Measurements from ENCODE around the gene BCCIP. TPM values are rescaled to one million over a fixed set of nuclear protein-coding genes. Genes with fewer than 3 reads are reported as not detected.

BCCIP gene
- total RNA-seq, 1 experiment from 2014 or later: 30.1 TPM

DNA sequence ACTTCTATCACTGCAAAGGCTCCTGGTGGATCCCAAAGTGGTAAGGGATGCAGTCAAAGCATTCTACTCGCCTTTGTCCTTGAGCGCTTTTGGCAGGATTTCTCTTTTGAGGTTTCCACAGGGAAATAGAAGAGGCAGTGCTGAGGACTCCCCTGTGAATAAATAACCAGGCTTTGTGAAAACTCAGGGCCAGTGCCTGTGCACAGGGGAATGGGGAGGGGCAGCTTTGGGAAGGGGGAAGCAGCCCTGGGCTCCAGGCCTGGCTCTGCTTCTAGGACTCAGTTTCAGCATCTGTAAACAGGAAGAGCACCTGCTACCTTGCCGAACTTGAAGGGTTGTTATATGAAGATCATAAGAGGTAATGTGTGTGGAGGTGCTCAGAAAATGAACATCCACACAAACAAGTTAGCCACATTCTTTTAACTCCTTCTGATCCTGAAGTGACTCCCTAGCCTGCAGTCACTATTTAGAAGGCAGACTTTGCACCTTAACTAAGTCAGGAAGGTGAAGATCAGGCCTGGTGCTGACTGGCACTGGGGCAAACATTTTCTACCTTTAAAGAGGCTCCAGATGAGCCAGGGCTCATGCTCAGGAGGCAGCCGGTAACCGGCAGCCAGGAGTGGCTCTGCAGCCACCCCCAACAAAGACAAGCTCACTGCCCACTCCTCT is 25.2 kb upstream of the BCCIP start:
- DNase-seq (ENCODE audit: low spot score): no peak

DNA sequence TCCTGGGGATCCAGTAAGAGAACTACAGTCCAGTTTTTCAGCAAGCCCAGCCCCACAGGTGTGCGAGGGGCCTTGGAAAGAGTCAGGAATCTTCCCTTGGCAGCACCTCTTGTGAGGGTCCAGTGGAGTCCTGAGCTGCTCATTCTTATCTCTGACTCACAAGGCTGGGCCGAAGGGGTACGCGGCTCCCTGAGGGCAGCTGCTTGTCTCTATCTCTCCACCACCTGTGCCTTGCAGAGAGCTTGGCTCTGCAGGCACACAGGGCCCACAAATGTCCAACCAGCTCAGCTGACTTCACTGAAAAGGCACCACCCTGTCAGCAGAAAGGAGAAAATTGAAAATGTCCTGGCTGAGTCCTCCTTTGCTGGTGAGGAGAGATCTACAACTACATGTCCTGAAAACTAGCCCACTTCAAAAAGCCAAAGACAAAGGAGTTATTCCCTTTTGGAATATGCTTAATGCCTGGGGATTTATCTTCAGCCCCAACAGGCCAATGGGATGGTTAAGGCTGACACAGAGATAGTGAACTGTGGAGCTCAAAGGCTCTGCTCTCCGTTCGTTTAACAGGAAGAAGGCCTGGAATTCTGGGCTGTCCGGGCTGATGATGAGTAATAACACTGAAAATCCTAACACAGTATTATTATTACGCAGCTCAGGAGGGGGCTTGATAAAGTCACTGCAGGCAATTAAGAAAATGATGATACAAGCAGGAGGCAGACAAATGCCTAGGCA is 23.7 kb upstream of the BCCIP start:
- DNase-seq (ENCODE audit: low spot score): no peak

DNA sequence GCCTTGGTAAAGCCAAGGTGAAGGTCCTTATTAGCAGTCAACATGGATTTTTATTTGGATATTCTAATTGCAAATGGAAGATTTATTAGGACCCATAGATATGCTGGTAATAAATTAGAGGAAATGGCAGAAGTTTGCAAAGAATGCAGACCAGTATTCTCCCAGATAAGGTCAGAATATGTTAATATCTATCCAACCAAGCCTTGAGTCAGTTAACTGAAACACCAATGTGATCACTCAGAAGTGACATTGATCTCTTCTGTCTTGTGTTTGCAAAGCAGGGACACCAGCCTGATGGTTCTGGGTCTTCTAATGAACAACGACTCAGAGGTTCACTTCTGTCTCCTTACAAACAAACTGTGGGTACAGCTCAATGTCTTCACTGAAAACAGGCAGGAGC is 21.8 kb upstream of the BCCIP start:
- DNase-seq (ENCODE audit: low spot score): no peak

DNA sequence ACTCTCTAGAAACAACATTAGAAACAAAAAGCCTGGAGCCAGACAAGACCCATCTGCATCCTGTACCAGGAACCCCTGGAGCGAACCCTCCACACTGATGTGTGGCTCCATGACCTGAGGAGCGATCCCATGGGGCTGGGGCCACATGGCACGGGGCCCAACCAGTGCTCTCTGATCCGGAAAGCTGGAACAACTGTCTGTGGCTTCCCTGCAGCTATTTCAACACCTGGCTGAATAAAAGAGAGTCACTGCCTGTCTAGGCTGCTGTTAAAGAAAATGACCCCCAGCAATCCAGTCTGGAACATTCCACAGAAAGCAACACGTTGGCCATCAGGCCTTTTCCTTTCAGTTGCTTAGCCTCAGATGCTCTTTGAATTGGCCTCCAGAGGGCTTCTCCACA is 21.2 kb upstream of the BCCIP start:
- no peak for DNase-seq (ENCODE audit: low spot score)

DNA sequence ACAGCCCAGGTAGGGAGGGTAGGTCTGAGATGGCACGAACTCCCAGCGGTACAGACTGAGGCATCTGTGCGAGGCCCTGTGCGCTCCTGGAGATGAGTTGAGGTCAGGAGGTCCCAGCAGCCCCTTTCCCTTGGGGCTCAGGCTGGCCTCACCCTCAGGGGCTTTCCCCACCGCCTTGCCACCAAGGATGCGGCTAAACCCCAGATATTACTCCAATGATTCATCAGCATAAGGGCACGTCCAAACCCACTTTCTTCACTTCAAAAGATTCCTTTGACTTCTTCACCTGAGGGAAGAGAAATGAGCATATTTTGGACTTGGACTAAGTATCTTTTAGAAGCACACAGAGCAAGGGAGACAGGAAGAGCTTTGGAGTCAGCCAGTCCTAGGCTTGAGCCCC is 20.6 kb upstream of the BCCIP start:
- no peak for DNase-seq (ENCODE audit: low spot score)

DNA sequence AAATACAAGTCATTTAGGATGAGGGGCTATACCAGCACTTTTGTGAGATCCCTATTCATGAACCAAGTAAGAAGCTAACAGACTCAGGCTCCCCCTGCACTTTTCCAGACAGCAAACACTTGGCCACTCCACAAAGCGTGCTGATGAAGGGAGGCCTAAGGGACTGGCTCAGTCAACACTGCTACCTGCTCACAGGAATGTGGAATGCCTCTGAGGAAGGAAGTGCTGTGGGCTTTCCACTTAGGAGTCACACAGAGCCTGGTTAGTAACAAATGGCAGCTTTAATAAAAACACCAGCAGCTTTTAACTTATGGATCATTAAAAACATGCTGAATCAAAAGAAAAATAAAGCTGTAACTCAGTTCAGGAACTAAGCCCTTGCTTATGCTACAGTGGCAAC is 15.3 kb upstream of the BCCIP start:
- no peak for DNase-seq (ENCODE audit: low spot score)

DNA sequence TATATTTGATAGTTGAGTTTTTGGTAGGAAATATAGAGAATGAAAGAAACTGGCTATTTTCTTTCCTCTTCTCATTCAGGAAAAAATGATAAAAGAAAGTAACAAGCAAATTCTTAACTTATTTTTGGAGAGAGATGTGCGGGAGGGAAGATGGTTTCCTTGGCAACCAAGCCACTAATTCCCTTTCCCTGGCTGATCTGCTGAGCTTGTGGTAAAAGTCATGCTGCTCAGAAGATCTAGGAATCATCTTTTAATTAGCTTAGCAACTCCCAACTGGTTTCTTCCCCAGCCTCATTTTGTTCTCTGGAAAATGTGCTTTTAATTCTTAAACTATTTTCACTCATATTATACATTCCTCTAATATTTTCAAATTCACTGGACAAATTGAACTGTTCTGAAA is 12.1 kb upstream of the BCCIP start:
- DNase-seq (ENCODE audit: low spot score): no peak

DNA sequence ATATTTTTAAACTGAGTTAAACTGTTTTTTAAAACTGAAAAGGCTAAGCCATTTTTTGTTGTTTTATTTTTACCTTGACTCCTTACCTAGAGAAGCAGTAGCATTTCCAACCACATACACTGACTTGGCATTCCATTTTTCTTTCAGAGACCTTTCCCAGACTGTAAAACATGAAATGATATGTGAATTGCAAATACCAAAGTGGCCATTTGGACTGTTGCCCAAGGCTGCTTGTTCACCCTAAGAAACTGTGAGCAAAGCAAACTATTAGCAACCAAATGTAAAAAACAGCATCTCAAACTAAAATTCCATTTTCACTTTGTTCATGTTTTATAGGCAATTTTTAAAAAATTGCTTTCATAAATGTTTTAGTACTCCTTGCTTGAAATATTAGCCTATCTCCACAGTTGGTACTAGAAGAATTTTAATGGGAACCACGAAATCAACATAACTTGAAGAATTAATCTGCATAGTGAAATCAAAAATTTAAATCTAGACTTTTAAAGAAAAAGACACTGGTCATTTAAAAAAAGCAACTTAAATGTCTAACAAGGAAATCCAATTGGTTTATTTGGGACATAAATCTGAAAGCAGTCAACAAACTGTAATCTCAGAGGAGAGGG is 11.1 kb upstream of the BCCIP start:
- DNase-seq (ENCODE audit: low spot score): no peak

DNA sequence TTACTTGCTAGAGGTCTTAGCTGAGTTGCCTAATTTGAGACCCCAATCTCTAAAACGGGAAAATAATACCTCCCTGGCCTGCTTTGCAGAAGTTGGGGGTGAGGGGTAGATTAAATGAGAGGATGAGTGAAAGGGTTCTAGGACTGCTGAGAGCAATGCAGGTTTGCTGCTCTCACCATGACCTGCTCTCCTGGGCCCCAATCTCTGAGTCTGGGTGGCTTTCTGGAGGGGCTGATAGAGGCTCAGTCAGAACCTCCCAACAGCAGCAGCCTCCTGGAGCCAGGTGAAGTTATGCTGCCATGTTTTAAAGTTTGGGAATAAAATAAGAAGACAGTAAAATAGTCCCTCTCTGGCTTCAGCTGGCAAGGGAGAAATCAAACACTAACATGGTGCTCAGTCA is 7.6 kb upstream of the BCCIP start:
- no peak for DNase-seq (ENCODE audit: low spot score)

DNA sequence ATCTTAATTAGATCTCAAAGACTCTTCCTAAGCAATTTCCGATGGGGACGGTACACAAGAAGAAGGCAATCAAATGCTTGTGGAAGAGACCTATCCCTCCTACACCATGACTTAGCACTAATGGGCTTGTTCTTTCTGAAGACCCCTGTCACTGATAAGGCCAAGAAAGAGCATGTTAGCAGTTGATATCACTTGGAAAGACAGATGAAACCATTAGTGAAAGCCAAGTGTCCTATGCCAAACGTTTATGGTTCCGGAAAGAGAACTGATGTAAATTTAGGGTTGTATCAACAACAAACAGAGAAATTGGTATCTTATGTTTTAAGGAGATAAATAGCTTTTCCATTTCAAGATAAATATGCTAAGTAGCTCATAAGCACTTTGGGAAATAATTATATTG is 6.8 kb upstream of the BCCIP start:
- DNase-seq (ENCODE audit: low spot score): no peak

DNA sequence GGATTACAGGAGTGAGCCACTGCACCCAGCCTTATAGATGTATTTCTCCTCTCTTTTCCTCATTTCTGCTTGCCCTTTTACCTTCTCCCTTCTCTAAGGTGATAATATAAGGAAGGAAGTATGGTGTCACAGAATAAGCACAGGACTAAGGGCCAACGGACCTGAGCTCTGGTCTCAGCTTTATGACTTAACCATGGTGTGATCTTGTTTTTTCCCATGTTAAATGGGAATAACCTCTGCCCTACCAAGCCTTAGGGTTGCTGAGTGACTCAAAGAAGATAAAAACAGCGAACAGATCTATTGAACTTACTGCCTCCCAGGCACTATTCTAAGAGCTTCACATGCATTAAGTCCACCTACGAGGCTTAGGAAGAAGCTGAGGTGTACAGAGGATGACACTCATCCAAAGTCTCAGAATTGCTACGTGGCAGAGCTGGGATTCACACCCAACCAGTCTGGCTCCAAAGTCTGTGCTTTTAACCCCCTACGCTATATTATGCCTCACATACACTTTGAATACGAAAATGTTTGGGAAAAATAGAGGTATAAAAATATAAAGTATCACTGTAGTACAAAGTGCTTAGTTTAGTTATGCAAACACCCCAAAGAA is 5.9 kb upstream of the BCCIP start:
- no peak for DNase-seq (ENCODE audit: low spot score)

DNA sequence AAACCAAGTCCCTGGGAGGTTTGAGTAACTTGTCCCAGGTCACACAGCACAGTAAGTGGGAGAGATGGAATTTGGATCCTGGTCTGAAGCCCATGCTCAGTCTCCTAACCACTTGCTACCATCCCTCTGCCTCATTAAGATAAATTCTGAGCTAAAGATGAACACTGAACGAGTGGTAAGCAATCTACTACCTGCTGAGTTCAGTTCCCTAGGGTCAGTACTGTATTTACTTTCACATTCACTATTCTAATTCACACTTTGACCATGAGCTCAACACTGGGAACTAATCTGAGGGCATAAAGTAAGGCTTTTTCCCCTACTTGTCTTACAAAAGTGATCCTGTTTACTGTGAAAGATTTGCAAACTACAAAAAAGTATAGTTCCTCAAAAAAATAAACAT is 2.6 kb upstream of the BCCIP start:
- no peak for DNase-seq (ENCODE audit: low spot score)

DNA sequence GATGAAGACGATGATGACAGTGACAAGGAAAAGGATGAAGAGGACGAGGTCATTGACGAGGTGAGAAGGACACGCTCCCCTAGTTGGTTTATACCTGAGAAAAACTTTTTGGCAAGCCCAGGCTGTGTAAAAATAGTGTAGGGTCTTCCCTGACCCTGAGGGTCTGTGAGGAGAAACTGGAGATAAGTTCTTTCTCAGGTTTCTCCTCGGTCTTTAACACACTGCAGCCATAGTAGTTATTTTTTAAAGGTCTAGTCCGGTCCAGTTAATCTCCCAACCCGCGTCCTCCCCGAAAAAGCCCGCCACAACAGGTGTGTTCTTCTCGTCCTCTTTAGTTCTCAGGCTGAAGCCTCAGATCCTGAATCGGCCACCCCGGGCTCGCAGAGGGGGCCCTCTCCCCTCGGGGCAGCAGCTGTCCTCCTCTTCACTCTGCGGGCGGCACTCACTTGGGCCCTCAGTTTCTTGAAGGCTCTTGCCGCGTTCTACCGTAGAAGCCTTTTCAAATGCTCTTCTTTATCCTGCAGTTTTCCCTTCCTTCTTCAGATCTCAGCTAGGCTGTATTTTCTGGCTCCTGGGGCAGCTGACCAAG is 411 bp downstream of the BCCIP start:
- DNase-seq (ENCODE audit: low spot score): no peak

DNA sequence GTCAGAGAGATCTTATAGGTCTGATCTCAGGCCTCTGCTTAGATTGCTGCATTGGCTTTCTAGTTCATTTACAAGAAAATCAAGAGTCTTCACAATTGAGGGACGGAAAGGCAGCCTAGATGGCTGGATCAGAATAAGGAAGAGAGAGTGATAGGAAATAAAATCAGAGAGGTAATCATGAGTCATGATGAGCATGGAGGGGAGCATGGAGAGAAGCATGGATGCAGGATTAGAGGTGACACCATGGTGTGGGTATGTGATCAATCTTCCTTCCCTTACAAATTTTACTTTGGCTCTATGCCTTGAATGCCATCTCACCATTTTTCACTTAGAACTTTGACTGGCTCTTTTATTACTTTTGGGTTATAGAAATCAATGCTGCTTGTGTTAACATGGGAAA is 1.4 kb downstream of the BCCIP start:
- DNase-seq (ENCODE audit: low spot score): peak; percentile 31

DNA sequence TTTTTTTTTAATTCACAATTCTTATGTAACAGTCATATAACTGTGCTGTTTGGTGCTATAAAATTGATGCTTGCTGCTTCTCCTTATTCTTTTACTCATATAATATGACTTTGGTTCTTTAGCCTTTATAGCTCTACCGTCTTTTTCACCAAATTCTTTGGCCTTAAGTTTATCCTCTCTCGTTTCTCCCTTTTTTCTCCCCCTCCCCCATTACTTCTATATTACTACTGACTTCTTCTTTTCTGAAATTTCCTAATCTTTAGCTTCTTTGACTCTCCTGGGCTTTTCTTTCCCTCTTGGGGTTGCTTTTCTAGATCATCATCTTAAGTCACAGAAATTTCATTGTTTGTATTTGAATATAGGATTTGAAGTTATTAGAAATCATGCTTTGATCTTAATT is 3.8 kb downstream of the BCCIP start:
- no peak for DNase-seq (ENCODE audit: low spot score)

DNA sequence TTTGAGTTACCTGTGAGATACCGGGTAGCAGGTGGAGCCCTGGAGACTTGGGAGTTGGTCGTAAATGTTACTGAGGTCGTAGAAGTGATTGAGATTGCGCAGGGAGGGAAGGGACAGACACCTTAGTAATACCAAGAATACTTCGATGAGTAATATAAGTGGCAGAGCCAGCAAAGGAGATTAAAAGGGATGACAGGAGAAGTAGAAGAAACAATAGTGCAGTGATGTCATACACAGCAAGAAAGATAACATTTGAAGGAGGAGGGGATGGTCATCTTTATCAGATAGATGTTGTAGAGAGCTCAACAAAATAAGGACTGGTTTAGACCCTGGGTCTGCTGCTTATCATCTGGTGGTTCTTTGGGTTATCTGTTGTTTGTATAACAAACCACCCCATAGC is 5.0 kb downstream of the BCCIP start:
- no peak for DNase-seq (ENCODE audit: low spot score)

DNA sequence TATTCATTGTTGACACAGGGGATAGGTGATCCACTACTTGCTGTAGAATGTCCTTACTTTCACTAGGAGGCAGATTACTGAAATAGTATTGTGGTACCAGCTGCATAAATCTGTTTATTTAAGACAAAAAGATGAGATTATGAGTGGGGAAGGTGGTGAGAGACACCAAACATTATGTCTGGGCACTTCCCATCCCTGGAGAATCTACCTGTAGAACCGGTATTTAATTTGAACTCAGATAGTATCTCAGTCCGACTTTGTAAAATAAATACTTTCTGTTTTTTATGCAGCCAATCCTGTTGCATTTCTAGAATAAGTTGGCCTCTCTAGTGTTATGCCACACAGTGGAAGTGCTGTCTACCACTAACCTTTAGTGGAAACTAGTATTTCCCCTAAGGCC is 13.4 kb downstream of the BCCIP start:
- no peak for DNase-seq (ENCODE audit: low spot score)

DNA sequence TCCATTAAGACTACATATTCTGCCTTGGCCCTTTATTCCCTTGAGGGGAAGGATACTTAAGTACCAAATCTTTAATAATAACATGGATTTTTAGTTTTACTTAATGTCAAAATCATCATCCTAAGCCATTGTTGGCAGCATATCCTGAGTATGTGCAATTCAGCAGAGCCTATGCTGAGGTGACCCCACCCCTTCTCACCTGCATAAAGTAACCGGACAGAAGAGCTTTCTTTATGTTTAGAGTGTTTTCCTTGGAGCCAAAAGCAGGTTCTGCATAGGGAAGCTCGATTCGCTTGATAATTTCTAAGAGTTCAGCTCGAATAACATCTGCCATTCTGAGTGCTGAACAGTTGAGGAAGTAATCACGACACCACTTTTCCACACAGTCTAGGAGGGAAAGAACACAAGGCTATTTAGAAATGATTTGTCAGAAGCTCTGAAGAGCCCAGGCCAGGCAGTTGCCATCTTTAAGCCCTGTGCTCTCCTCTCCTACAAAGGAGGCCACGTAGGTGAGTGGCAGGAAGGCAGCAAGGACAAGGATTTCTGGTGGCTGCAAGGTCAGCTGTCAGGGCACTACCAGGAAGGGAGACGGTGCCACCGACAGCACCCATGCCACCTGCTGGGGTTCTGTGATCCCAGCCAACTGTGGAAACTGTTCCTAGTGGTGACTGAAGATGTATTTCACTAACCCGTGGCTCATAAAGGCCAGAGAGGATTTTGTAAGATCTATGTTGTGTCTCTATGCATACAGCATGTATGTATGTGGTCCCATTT is 15.6 kb downstream of the BCCIP start:
- DNase-seq (ENCODE audit: low spot score): no peak

DNA sequence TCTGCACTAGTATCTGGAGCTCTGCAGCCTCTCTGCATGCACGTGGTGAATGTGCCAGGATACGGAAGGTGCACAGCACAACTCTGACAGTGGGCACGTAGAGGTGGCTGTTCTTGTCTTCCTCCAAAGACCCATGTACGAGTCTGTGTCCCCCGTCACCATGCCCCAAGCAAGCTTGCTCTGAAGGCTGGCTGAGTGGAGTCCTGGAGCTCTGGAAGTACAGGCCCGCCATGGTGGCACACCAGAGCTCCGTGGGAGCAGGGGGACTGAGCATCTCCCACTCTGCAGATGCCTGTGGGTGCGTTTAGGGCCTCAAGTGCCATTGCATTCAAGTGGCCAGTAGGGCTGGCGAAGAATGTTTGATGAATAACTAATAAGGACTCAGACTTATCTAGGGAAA is 17.1 kb downstream of the BCCIP start:
- DNase-seq (ENCODE audit: low spot score): no peak

DNA sequence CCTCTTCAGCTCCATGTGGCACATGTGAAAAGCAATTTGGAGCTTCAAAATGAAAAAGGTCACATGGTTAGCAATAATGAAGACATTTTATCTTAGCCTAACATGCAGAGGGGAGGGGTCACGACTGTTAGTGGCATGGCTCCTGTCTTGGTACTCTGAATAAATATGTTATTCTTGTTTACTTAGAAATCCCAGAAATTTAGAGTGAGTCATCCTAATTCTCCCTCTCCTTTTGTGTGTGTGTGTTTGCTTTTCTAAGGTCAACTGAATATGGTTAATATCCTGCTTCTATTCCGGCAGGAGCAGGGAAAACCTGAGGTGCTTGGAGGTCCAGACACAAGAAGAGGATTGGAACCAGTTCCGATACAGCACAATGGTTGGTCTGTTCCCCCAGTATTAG is 17.6 kb downstream of the BCCIP start:
- no peak for DNase-seq (ENCODE audit: low spot score)

DNA sequence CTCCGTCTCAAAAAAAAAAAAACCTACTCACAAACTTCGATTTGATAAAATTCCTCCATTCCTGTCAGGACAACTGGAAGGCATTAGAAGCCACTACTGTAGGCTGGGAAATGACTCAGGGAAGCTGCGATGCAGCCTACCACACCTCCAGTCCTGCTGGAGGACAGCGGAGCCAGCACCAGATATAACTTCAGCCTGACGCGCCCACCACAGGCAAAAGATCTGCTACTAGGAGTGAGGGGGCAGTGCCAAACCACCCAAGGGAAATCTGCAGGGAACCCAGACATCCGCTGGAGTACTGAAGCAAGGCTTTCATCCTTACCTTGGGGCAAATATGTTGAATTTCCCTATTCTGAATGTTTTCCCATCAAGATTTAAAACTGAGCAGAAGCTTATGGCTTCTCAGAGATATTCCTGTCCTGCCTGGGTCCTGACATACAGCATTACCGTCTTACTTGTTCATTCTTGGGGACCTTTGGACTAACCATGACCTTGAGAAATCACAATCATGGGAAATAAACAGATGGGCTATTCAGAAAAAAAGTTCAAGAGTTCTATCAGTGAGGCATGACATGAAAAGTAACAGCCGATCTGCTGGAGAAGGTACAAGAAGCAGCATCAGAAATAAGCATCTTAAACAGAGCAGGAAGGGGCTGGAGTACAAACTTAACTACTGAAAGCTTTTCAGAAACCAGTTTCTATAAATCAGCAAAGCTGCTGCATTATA is 20.4 kb downstream of the BCCIP start:
- DNase-seq (ENCODE audit: low spot score): no peak

All from HT-29 (cell line).